ENCODE measurements around the gene SCP2. TPM values are rescaled to one million over a fixed set of nuclear protein-coding genes. Genes with fewer than 3 reads are reported as not detected.

Gene SCP2
- total RNA-seq, 4 donors from 2014 or later, result 97.8 to 194 (median 118) TPM

DNA sequence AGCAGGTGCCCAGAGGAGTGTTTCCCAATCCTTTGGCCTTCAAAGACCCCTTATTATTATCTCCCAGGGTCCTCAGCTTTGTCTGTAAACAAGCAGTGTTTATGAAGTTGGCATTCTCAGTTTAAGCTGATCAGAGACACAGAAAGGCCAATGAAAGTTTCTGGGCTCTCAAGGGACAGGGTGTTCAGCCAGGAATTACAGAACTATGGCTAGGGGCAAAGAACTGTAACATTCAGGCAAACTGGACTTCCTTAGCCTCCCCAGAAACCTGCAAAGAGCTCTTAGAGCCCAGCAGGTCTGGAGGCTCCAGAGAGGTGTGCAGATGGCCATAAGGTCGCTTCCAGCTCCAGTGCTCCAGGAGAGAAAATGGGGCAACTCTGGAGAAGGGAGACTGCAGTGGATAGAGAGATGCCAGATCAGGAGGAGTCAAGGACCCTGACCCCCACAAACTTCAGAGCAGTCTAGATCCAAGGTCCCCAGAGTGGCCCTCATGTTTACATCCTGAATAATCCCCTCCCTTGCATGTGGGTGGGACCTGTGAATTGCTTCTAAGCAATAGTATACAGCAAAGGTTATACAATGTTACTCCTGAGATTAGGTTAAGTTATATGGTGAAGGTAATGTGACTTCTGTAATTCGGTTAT lies 11.7 kb upstream of the SCP2 start:
- intact Hi-C loops (cut with DNase I), result no loop called here
- WGBS, 2 donors, result 95 to 100% methylated on average over 2 of the region's 2 CpGs
- no peaks in the 10 kb centered on the region for H3K9me3 ChIP-seq
- H3K27me3 ChIP-seq, result no peaks in the 10 kb centered on the region
- H3K27ac ChIP-seq, result peak overlapping the region in 1 of 4 donors; percentile 29
- DNase-seq, result no peak
- peaks cover 6 to 74% (median 14%) of the 10 kb centered on the region in 3 donors for H3K4me1 ChIP-seq
- no peak overlapping the region for H3K4me3 ChIP-seq
- TF ChIP-seq, protein P1, sequence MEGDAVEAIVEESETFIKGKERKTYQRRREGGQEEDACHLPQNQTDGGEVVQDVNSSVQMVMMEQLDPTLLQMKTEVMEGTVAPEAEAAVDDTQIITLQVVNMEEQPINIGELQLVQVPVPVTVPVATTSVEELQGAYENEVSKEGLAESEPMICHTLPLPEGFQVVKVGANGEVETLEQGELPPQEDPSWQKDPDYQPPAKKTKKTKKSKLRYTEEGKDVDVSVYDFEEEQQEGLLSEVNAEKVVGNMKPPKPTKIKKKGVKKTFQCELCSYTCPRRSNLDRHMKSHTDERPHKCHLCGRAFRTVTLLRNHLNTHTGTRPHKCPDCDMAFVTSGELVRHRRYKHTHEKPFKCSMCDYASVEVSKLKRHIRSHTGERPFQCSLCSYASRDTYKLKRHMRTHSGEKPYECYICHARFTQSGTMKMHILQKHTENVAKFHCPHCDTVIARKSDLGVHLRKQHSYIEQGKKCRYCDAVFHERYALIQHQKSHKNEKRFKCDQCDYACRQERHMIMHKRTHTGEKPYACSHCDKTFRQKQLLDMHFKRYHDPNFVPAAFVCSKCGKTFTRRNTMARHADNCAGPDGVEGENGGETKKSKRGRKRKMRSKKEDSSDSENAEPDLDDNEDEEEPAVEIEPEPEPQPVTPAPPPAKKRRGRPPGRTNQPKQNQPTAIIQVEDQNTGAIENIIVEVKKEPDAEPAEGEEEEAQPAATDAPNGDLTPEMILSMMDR (IDR thresholded peaks at IDR 0.05), result no peak
- TF ChIP-seq POLR2A (IDR thresholded peaks at IDR 0.05), result no peak
- H3K36me3 ChIP-seq, result peaks cover 0 to 51% (median 0%) of the 10 kb centered on the region in 3 donors

- TF ChIP-seq POLR2A (IDR thresholded peaks at IDR 0.05), result no peak
- TF ChIP-seq, protein P1 (IDR thresholded peaks at IDR 0.05), result no peak
- Histone ChIP-seq H3K27me3 (no peaks in the 10 kb centered on the region), H3K4me1 (peaks cover 6 to 79% (median 16%) of the 10 kb centered on the region in 3 donors), H3K4me3 (no peak overlapping the region), H3K27ac (peak overlapping the region in 1 of 4 donors; percentile 26), H3K9me3 (no peaks in the 10 kb centered on the region), H3K36me3 (peaks cover 0 to 46% (median 0%) of the 10 kb centered on the region in 3 donors)
- 90 to 92% methylated on average over 7 of the region's 7 CpGs for WGBS, 2 donors
- DNase-seq, result no peak
- intact Hi-C loops (cut with DNase I), result no loop called here
These were observed 11.2 kb upstream of the SCP2 start for GRCh38 chr1:52915855-52916220.

- H3K9me3 ChIP-seq, result no peaks in the 10 kb centered on the region
- H3K4me3 ChIP-seq, result no peak overlapping the region
- 86 to 88% methylated on average over 6 of the region's 10 CpGs for WGBS, 2 donors
- no peak for TF ChIP-seq POLR2A (IDR thresholded peaks at IDR 0.05)
- TF ChIP-seq, protein P1 (IDR thresholded peaks at IDR 0.05), result no peak
- peaks cover 0 to 40% (median 0%) of the 10 kb centered on the region in 3 donors for H3K36me3 ChIP-seq
- no peak for DNase-seq
- peaks cover 6 to 84% (median 16%) of the 10 kb centered on the region in 3 donors for H3K4me1 ChIP-seq
- no peaks in the 10 kb centered on the region for H3K27me3 ChIP-seq
- H3K27ac ChIP-seq, result peak overlapping the region in 3 of 4 donors; percentile 31 to 52 (median 32)
- intact Hi-C loops (cut with DNase I), result no loop called here
These were observed 10.7 kb upstream of the SCP2 start for GRCh38 chr1:52916241-52916975.

DNA sequence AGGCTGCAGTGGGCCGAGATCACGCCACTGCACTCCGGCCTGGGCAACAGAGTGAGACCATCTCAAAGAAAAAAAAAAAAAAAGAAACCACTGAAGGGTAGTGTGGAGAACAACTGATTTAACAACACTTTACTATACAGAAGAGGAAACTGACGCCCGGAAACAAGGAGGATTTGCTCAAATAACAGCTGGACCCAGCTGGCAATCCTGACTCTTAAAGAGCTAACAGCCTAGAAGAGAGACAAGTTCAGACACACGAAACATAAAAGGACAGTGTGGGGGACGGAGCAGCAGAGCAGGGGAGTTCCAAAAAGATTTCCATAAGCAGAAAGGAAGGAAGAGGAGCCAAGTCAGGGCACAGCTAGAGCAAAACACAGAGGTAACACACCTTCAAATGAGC lies 9.9 kb upstream of the SCP2 start:
- H3K27ac ChIP-seq, result peak overlapping the region in 2 of 4 donors; percentile 31 to 52
- H3K9me3 ChIP-seq, result no peaks in the 10 kb centered on the region
- no peaks in the 10 kb centered on the region for H3K27me3 ChIP-seq
- H3K36me3 ChIP-seq, result peaks cover 0 to 34% (median 0%) of the 10 kb centered on the region in 3 donors
- no peak overlapping the region for H3K4me3 ChIP-seq
- intact Hi-C loops (cut with DNase I), result no loop called here
- DNase-seq, result no peak
- H3K4me1 ChIP-seq, result peaks cover 6 to 92% (median 16%) of the 10 kb centered on the region in 3 donors
- TF ChIP-seq, protein P1 (IDR thresholded peaks at IDR 0.05), result no peak
- no peak for TF ChIP-seq POLR2A (IDR thresholded peaks at IDR 0.05)
- 49 to 64% methylated on average over 7 of the region's 7 CpGs for WGBS, 2 donors

DNA sequence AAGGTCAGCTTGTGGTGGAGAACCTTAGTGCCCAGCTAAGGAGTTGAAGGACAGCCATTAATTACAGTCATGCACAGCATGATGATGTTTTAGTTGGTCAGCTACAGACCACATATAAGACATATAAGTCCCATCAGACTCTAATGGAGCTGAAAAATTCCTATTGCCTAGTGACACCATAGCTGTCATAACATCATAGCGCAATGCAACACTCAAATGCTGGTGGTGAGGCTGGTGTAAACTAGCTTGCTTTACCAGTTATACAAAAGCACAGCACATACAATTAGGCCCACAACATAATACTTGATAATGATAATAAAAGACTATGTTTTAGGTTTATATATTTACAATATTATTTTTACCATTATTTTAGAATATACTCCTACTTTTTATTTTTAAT lies 9.5 kb upstream of the SCP2 start:
- Histone ChIP-seq H3K27me3 (no peaks in the 10 kb centered on the region), H3K36me3 (peaks cover 0 to 30% (median 0%) of the 10 kb centered on the region in 3 donors), H3K4me1 (peaks cover 6 to 93% (median 16%) of the 10 kb centered on the region in 3 donors), H3K9me3 (no peaks in the 10 kb centered on the region), H3K27ac (peak overlapping the region in 2 of 4 donors; percentile 31 to 52), H3K4me3 (no peak overlapping the region)
- DNase-seq, result no peak
- 93 to 94% methylated on average over 1 of the region's 1 CpG for WGBS, 2 donors
- TF ChIP-seq, protein P1 (IDR thresholded peaks at IDR 0.05), result no peak
- no peak for TF ChIP-seq POLR2A (IDR thresholded peaks at IDR 0.05)
- intact Hi-C loops (cut with DNase I), result no loop called here

All from esophagus squamous epithelium (tissue), 5 donors.